Measurements from ENCODE around the gene PRELID1. TPM values are rescaled to one million over a fixed set of nuclear protein-coding genes. Genes with fewer than 3 reads are reported as not detected.
"Not testable (repeated sequence)": the region's sequence is repeated elsewhere in the genome, so short reads cannot be mapped to it uniquely, and the experiment has no call there.

PRELID1 gene
- total RNA-seq, 1 experiment from 2014 or later = 275 TPM

GRCh38 chr5:177303925-177304391, 359 bp downstream of the PRELID1 start:
- ChIA-PET POLR2A (no interaction called here), CTCF (interaction anchor here (0.6 kb wide), 1 partner anchor 111 kb away, joined by 12 read pairs; no protein-coding TSS in a partner anchor)
- DNase-seq (ENCODE audit: low read depth, low spot score) = no peak
- no peaks in the 10 kb centered on the region; the same call in none of the 2 replicates for H3K36me3 ChIP-seq (ENCODE audit: control insufficient read depth, insufficient read depth, low read length)
- intact Hi-C loops (cut with micrococcal nuclease; ENCODE audit: unreplicated experiment) (loop anchor here (5.0 kb wide), 1 partner anchor 192 kb away; no protein-coding TSS in a partner anchor), in situ Hi-C loops (cut with HindIII; ENCODE audit: low pct_unique_long_range_greater_than_20kb, low sequenced_read_pairs) (no loop called here)
- TF ChIP-seq TCF7L2 (IDR thresholded peaks at IDR 0.05; ENCODE audit: low read depth, low read length) = no peak
- no peak; the same call in 1 of the 2 replicates for TF ChIP-seq POLR2AphosphoS5 (IDR thresholded peaks at IDR 0.05; ENCODE audit: low read depth, low read length)
- TF ChIP-seq SIN3A (IDR thresholded peaks at IDR 0.05; ENCODE audit: borderline replicate concordance, insufficient read depth, low read depth, low read length) = no peak
- TF ChIP-seq, protein P1, sequence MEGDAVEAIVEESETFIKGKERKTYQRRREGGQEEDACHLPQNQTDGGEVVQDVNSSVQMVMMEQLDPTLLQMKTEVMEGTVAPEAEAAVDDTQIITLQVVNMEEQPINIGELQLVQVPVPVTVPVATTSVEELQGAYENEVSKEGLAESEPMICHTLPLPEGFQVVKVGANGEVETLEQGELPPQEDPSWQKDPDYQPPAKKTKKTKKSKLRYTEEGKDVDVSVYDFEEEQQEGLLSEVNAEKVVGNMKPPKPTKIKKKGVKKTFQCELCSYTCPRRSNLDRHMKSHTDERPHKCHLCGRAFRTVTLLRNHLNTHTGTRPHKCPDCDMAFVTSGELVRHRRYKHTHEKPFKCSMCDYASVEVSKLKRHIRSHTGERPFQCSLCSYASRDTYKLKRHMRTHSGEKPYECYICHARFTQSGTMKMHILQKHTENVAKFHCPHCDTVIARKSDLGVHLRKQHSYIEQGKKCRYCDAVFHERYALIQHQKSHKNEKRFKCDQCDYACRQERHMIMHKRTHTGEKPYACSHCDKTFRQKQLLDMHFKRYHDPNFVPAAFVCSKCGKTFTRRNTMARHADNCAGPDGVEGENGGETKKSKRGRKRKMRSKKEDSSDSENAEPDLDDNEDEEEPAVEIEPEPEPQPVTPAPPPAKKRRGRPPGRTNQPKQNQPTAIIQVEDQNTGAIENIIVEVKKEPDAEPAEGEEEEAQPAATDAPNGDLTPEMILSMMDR (IDR thresholded peaks at IDR 0.05) = no peak
- TF ChIP-seq, protein P2, sequence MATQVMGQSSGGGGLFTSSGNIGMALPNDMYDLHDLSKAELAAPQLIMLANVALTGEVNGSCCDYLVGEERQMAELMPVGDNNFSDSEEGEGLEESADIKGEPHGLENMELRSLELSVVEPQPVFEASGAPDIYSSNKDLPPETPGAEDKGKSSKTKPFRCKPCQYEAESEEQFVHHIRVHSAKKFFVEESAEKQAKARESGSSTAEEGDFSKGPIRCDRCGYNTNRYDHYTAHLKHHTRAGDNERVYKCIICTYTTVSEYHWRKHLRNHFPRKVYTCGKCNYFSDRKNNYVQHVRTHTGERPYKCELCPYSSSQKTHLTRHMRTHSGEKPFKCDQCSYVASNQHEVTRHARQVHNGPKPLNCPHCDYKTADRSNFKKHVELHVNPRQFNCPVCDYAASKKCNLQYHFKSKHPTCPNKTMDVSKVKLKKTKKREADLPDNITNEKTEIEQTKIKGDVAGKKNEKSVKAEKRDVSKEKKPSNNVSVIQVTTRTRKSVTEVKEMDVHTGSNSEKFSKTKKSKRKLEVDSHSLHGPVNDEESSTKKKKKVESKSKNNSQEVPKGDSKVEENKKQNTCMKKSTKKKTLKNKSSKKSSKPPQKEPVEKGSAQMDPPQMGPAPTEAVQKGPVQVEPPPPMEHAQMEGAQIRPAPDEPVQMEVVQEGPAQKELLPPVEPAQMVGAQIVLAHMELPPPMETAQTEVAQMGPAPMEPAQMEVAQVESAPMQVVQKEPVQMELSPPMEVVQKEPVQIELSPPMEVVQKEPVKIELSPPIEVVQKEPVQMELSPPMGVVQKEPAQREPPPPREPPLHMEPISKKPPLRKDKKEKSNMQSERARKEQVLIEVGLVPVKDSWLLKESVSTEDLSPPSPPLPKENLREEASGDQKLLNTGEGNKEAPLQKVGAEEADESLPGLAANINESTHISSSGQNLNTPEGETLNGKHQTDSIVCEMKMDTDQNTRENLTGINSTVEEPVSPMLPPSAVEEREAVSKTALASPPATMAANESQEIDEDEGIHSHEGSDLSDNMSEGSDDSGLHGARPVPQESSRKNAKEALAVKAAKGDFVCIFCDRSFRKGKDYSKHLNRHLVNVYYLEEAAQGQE (IDR thresholded peaks at IDR 0.05; ENCODE audit: insufficient read depth in 1 of 2, low read depth in 2 of 2, low read length in 1 of 2) = no peak
- H3K4me1 ChIP-seq (ENCODE audit: control insufficient read depth, insufficient read depth, low read length) = peaks cover 34% of the 10 kb centered on the region
- peak; percentile 0; the same call in 1 of the 2 replicates for ATAC-seq
- no peaks in the 10 kb centered on the region for H3K27me3 ChIP-seq (ENCODE audit: control insufficient read depth, insufficient read depth, low read length)
- H3K27ac ChIP-seq (ENCODE audit: low read length) = peak overlapping the region; percentile 94
- no TSS peak for BruUV-seq (replicated peaks)
- H3K9me3 ChIP-seq (ENCODE audit: control insufficient read depth, insufficient read depth, low read depth, low read length) = no peaks in the 10 kb centered on the region
- peak overlapping the region; percentile 81 to 97 for H3K4me3 ChIP-seq (ENCODE audit: low read depth in 2 of 2, low read length in 2 of 2)

DNA sequence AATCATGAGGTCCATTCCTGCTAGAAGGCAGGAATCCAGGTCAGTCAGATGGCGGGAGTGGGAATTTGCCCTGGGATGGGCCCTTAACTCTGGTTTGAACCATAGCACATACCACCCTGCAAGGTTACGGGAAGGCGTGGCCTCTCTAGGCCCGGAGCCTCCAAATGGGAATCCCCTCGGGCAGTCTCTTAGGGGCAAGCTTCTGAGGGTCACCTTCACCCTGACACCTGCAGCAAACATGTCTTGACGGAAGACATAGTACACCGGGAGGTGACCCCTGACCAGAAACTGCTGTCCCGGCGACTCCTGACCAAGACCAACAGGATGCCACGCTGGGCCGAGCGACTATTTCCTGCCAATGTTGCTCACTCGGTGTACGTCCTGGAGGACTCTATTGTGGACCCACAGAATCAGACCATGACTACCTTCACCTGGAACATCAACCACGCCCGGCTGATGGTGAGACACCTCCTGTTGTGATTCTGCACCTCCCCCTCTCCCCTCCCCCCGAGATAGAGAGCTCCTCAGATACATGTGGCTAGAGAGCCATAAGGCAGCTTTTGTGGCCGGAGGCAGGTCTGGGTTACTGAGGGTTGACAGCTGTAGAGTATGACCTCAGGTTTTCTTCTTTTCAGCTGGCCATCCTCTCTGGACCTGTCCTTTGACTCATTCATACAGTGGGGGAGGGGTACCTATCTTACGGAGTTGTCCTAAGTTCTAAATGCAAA, 957 bp downstream of the PRELID1 start:
- POLR2A ChIA-PET = no interaction called here
- H3K4me3 ChIP-seq (ENCODE audit: low read depth in 2 of 2, low read length in 2 of 2) = peak overlapping the region; percentile 81 to 97
- TF ChIP-seq, protein P2 (IDR thresholded peaks at IDR 0.05; ENCODE audit: insufficient read depth in 1 of 2, low read depth in 2 of 2, low read length in 1 of 2) = no peak
- 0 out of 2 replicates have a peak, but pooled peaks have one; percentile 19 for TF ChIP-seq POLR2AphosphoS5 (IDR thresholded peaks at IDR 0.05; ENCODE audit: low read depth, low read length)
- no peaks in the 10 kb centered on the region for H3K27me3 ChIP-seq (ENCODE audit: control insufficient read depth, insufficient read depth, low read length)
- BruUV-seq (replicated peaks) = TSS peak; percentile 90
- ATAC-seq (no peak), DNase-seq (ENCODE audit: low read depth, low spot score) (no peak)
- CTCF ChIA-PET = interaction anchor here (0.6 to 0.9 kb wide), 3 partner anchors 67 to 152 kb away, joined by 3 to 4 read pairs (median 3); no protein-coding TSS in a partner anchor
- in situ Hi-C loops (cut with HindIII; ENCODE audit: low pct_unique_long_range_greater_than_20kb, low sequenced_read_pairs) = no loop called here
- no peaks in the 10 kb centered on the region; the same call in none of the 2 replicates for H3K36me3 ChIP-seq (ENCODE audit: control insufficient read depth, insufficient read depth, low read length)
- intact Hi-C loops (cut with micrococcal nuclease; ENCODE audit: unreplicated experiment) = loop anchor here (5.0 kb wide), 1 partner anchor 192 kb away; no protein-coding TSS in a partner anchor
- peak overlapping the region; percentile 94 for H3K27ac ChIP-seq (ENCODE audit: low read length)
- H3K4me1 ChIP-seq (ENCODE audit: control insufficient read depth, insufficient read depth, low read length) = peaks cover 34% of the 10 kb centered on the region
- H3K9me3 ChIP-seq (ENCODE audit: control insufficient read depth, insufficient read depth, low read depth, low read length) = no peaks in the 10 kb centered on the region

DNA sequence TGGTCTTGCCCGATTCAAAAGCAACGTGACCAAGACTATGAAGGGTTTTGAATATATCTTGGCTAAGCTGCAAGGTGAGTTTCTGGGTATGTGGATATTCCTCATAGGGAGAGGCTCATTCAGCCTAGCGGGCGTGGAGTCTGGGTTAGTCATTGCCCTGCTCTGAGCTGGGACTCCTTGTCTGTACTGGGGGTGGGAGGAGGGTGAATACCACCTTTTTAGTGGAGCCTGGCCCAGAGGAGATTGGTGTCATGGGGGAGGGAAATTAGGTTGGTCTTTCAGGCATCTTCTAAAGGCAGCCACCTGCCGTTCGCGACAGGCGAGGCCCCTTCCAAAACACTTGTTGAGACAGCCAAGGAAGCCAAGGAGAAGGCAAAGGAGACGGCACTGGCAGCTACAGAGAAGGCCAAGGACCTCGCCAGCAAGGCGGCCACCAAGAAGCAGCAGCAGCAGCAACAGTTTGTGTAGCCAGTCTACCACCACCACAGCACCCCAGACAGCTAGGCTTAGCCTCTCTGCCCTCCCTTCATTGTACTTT, 2.6 kb downstream of the PRELID1 start:
- H3K27me3 ChIP-seq (ENCODE audit: control insufficient read depth, insufficient read depth, low read length); BruUV-seq (replicated peaks); ATAC-seq; H3K27ac ChIP-seq (ENCODE audit: low read length); DNase-seq (ENCODE audit: low read depth, low spot score); POLR2A ChIA-PET; CTCF ChIA-PET; intact Hi-C loops (cut with micrococcal nuclease; ENCODE audit: unreplicated experiment); in situ Hi-C loops (cut with HindIII; ENCODE audit: low pct_unique_long_range_greater_than_20kb, low sequenced_read_pairs); H3K36me3 ChIP-seq (ENCODE audit: control insufficient read depth, insufficient read depth, low read length); H3K9me3 ChIP-seq (ENCODE audit: control insufficient read depth, insufficient read depth, low read depth, low read length); H3K4me3 ChIP-seq (ENCODE audit: low read depth in 2 of 2, low read length in 2 of 2): not testable (repeated sequence)
- peaks cover 34% of the 10 kb centered on the region for H3K4me1 ChIP-seq (ENCODE audit: control insufficient read depth, insufficient read depth, low read length)

Measured in Panc1 (cell line).